PFSK-1 (cell line): ENCODE results near the gene FBXO30.

Experiments
- FOXP2 ChIP-seq: optimal IDR thresholded peaks from 2 replicates; pipeline ENCODE3; 2011; ENCODE audit warnings: borderline replicate concordance, control low read depth, inconsistent platforms; ENCODE audit not compliant: insufficient read depth; ENCODE audit errors: extremely low read length, extremely low read depth
- POLR2AphosphoS5 ChIP-seq: IDR thresholded peaks from 2 replicates; pipeline ENCODE4 v1.6.1; 2012; ENCODE audit warnings: low read depth, mild to moderate bottlenecking, control low read depth, low read length, moderate library complexity
- REST ChIP-seq, 2 experiments: IDR thresholded peaks; 2 replicates each; pipeline versions ENCODE4 v1.6.1 to v1.8.0; 2011 to 2012; ENCODE audit warnings: low read depth in 2 of 2, low read length in 2 of 2, control low read depth in 1 of 2, inconsistent platforms in 1 of 2, mild to moderate bottlenecking in 1 of 2, moderate library complexity in 1 of 2; ENCODE audit not compliant: insufficient read depth in 1 of 2
- SIN3A ChIP-seq: IDR thresholded peaks from 2 replicates; pipeline ENCODE4 v1.6.1; 2012; ENCODE audit warnings: mild to moderate bottlenecking, low read length, moderate library complexity, borderline replicate concordance; ENCODE audit not compliant: insufficient read depth
- TAF1 ChIP-seq: IDR thresholded peaks from 2 replicates; pipeline ENCODE4 v1.6.1; 2012; ENCODE audit warnings: low read length, control low read depth, borderline replicate concordance; ENCODE audit not compliant: insufficient read depth

GRCh38 chr6:145808239-145808638 lies 6.4 kb downstream of the FBXO30 start:
- TF ChIP-seq SIN3A (no peak), POLR2AphosphoS5 (no peak), TAF1 (no peak), REST (IDR thresholded peaks at IDR 0.05; ENCODE audit: insufficient read depth in 1 of 2, low read depth in 2 of 2, low read length in 2 of 2) (no peak), FOXP2 (no peak)
